ENCODE data around the gene SGMS2.

GRCh38 chr4:107843391-107843790, 18.7 kb downstream of the SGMS2 start:
- no peak for TF ChIP-seq ZNF12 (CRISPR knock-in tag; IDR thresholded peaks at IDR 0.05)
- TF ChIP-seq, protein P1, sequence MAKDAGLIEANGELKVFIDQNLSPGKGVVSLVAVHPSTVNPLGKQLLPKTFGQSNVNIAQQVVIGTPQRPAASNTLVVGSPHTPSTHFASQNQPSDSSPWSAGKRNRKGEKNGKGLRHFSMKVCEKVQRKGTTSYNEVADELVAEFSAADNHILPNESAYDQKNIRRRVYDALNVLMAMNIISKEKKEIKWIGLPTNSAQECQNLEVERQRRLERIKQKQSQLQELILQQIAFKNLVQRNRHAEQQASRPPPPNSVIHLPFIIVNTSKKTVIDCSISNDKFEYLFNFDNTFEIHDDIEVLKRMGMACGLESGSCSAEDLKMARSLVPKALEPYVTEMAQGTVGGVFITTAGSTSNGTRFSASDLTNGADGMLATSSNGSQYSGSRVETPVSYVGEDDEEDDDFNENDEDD (CRISPR knock-in tag; IDR thresholded peaks at IDR 0.05; ENCODE audit: borderline replicate concordance): no peak
- TF ChIP-seq, protein P2, sequence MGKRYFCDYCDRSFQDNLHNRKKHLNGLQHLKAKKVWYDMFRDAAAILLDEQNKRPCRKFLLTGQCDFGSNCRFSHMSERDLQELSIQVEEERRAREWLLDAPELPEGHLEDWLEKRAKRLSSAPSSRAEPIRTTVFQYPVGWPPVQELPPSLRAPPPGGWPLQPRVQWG (CRISPR knock-in tag; IDR thresholded peaks at IDR 0.05; ENCODE audit: borderline replicate concordance, low read depth): no peak
- no peak for TF ChIP-seq POGK (CRISPR knock-in tag; conservative IDR thresholded peaks at IDR 0.05)
- TF ChIP-seq, protein P3, sequence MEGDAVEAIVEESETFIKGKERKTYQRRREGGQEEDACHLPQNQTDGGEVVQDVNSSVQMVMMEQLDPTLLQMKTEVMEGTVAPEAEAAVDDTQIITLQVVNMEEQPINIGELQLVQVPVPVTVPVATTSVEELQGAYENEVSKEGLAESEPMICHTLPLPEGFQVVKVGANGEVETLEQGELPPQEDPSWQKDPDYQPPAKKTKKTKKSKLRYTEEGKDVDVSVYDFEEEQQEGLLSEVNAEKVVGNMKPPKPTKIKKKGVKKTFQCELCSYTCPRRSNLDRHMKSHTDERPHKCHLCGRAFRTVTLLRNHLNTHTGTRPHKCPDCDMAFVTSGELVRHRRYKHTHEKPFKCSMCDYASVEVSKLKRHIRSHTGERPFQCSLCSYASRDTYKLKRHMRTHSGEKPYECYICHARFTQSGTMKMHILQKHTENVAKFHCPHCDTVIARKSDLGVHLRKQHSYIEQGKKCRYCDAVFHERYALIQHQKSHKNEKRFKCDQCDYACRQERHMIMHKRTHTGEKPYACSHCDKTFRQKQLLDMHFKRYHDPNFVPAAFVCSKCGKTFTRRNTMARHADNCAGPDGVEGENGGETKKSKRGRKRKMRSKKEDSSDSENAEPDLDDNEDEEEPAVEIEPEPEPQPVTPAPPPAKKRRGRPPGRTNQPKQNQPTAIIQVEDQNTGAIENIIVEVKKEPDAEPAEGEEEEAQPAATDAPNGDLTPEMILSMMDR (CRISPR knock-in tag; IDR thresholded peaks at IDR 0.05): no peak
- TF ChIP-seq ZNF792 (CRISPR knock-in tag; IDR thresholded peaks at IDR 0.05): no peak
- TF ChIP-seq CEBPZ (IDR thresholded peaks at IDR 0.05; ENCODE audit: low read length): no peak
- TF ChIP-seq ZNF83 (CRISPR knock-in tag; IDR thresholded peaks at IDR 0.05; ENCODE audit: borderline replicate concordance): no peak
